Measurements from ENCODE around the gene ALDH3B1.

The ALDH3B1 gene

GRCh38 chr11:68044145-68044813, 34.2 kb downstream of the ALDH3B1 start:
- no peak for DNase-seq (ENCODE audit: low spot score)

- DNase-seq (ENCODE audit: low spot score), result no peak
Measured at GRCh38 chr11:68044898-68045351, 34.8 kb downstream of the ALDH3B1 start.

- no peak for DNase-seq (ENCODE audit: low spot score)
Measured at GRCh38 chr11:68047437-68048290, 37.5 kb downstream of the ALDH3B1 start.

GRCh38 chr11:68048681-68049508, 38.8 kb downstream of the ALDH3B1 start:
- DNase-seq (ENCODE audit: low spot score), result no peak

- no peak for DNase-seq (ENCODE audit: low spot score)
Measured at GRCh38 chr11:68049509-68050370, 39.6 kb downstream of the ALDH3B1 start.

GRCh38 chr11:68050371-68050841, 40.3 kb downstream of the ALDH3B1 start:
- DNase-seq (ENCODE audit: low spot score), result no peak

GRCh38 chr11:68051191-68052136, 41.3 kb downstream of the ALDH3B1 start:
- no peak for DNase-seq (ENCODE audit: low spot score)

GRCh38 chr11:68052137-68052873, 42.2 kb downstream of the ALDH3B1 start:
- no peak for DNase-seq (ENCODE audit: low spot score)

GRCh38 chr11:68053117-68053516, 43.0 kb downstream of the ALDH3B1 start:
- no peak for DNase-seq (ENCODE audit: low spot score)

- no peak for DNase-seq (ENCODE audit: low spot score)
Measured at GRCh38 chr11:68053981-68054812, 44.1 kb downstream of the ALDH3B1 start.

GRCh38 chr11:68056317-68057285, 46.5 kb downstream of the ALDH3B1 start:
- no peak for DNase-seq (ENCODE audit: low spot score)

GRCh38 chr11:68057807-68058206, 47.7 kb downstream of the ALDH3B1 start:
- DNase-seq (ENCODE audit: low spot score), result no peak

- DNase-seq (ENCODE audit: low spot score), result no peak
Measured at GRCh38 chr11:68061508-68061907, 51.4 kb downstream of the ALDH3B1 start.

GRCh38 chr11:68064926-68065325, 54.8 kb downstream of the ALDH3B1 start:
- DNase-seq (ENCODE audit: low spot score), result no peak

GRCh38 chr11:68065841-68066240, 55.7 kb downstream of the ALDH3B1 start:
- no peak for DNase-seq (ENCODE audit: low spot score)

GRCh38 chr11:68066742-68067141, 56.6 kb downstream of the ALDH3B1 start:
- DNase-seq (ENCODE audit: low spot score), result no peak

- no peak for DNase-seq (ENCODE audit: low spot score)
Measured at GRCh38 chr11:68067991-68068390, 57.9 kb downstream of the ALDH3B1 start.

Data from kidney capillary endothelial cell (primary cell).